Stimulated activated CD4-positive, alpha-beta T cell treated with anti-CD3 and anti-CD28 coated beads, TNF-alpha, amount 100 ng/mL, for 4 hours (primary cell): ENCODE data around the gene ST14.

Source experiments
- DNase-seq, 3 experiments: peaks; one replicate each; pipeline ENCODE4 v3.0.0-alpha.2; 2020; ENCODE audit warnings: low read depth in 3 of 3

Gene ST14

GRCh38 chr11:130136107-130136506 lies 23.5 kb upstream of the ST14 start:
- no peak for DNase-seq

GRCh38 chr11:130137999-130138398 lies 21.6 kb upstream of the ST14 start:
- DNase-seq = no peak

DNA sequence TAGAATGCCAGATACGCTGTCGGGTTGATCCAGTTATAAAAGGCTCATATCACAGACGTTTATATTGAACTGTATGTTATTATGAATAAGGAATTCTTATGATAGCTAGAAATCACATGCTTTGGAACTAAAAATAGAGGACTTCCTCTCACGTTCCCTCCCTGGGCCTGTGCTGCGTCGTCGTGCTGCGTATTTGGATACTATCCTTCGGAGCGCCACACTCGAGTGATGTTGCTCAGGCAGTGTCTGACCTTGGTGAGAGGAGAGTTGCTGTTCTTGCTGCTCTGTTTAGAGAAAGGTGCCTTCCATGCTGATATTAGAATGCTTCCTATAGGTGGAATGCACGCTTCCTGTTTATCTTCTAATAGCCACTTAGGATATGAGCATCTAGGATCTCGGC lies 20.2 kb upstream of the ST14 start:
- no peak for DNase-seq

DNA sequence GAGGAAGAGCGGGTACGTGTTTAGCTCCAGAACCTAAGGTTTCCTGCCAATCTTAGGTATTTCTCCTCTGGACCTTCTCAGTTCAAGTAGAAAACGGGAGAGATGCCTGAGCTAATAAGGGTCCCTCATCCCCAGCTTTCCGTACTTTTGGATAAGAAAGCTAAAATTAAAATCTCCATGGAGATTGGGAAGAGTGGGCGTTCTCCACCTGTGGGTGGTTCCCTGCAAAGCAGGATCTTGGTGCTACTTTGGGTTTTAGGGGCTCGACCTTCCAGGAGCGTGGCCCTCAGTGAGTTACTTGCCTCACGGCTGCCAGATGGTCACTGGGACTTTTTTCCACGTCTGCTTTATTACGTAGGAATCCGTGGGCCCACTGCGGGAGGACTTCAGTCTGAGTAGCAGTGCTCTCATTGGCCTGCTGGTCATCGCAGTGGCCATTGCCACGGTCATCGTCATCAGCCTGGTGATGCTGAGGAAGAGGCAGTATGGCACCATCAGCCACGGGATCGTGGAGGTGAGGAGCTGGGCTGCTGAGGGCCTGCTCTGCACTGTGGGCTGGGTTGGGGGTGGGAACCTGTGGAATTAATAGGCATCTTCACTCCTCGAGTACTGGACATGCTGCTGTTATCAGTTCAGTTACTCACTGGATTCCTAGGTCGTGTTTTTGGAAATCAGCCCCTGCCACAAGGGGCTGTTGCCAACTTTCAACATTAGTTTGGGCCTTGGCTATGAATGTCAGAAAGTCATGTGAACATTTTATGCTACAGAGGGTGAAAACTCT lies 17.8 kb upstream of the ST14 start:
- DNase-seq = no peak

- DNase-seq = no peak
Observed at GRCh38 chr11:130144141-130144540, 15.4 kb upstream of the ST14 start.

DNA sequence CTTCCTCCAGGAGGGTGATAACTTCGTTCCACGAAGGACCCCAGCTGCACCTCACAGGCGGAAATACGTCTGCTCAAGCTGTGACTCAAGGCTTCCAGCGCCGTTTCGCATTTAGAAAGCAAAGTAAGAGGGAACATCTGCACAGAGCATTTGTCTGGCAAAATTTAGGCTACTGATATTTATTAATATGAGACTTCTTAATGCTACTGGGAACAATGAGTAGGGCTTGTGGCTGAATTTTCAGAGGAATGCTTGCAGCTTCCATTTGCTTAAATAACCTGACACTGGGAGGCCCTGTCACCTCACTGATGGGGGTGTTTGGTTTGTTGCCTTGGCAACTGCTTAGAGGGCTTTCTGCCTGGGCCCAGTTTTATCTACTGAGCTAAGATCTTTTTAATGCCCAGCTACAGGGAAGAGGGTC lies 14.7 kb upstream of the ST14 start:
- no peak for DNase-seq

- no peak for DNase-seq
Observed at GRCh38 chr11:130145311-130145812, 14.2 kb upstream of the ST14 start.

DNA sequence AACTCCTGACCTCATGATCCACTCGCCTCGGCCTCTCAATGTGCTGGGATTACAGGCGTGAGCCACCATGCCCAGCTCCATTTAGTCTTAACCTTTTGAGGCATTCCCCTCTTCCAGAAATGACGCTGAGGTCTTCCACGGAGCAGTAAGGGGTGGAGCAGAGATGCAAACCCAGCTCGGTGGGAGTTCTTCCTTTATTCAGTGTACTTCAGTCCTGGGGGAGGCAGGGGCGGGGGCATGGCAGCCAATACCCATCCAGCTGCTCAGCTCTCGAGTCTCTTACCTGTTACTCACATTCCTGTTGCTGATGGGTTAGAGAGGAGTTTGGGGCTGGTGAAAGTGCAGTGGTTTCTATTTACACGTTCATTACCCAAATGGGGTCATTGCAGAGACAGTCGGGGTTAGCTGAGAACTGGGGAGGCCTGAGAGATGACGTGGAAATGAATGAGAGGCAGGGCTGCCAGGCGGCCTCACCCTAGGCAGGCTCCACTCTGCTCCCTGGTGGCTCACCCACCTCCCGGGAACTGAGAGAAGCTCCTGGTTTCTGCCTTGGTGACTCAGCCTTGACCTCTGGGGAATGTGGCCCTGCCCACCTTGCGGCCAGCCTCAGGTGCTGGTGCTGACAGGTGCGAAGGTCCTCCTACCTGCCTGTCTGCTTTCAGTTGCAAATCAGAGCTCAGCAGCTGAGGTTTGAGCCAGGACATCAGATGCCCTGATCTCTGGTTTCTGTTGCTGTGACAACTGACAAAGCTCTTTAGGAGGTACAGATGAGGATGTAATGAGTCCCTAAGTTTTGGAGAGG lies 13.4 kb upstream of the ST14 start:
- DNase-seq = no peak

GRCh38 chr11:130146796-130147195 lies 12.8 kb upstream of the ST14 start:
- no peak for DNase-seq

- DNase-seq = no peak
Observed at GRCh38 chr11:130148796-130149326, 10.7 kb upstream of the ST14 start.

- no peak for DNase-seq
Observed at GRCh38 chr11:130150790-130151189, 8.8 kb upstream of the ST14 start.

GRCh38 chr11:130151196-130151595 lies 8.4 kb upstream of the ST14 start:
- no peak for DNase-seq

DNA sequence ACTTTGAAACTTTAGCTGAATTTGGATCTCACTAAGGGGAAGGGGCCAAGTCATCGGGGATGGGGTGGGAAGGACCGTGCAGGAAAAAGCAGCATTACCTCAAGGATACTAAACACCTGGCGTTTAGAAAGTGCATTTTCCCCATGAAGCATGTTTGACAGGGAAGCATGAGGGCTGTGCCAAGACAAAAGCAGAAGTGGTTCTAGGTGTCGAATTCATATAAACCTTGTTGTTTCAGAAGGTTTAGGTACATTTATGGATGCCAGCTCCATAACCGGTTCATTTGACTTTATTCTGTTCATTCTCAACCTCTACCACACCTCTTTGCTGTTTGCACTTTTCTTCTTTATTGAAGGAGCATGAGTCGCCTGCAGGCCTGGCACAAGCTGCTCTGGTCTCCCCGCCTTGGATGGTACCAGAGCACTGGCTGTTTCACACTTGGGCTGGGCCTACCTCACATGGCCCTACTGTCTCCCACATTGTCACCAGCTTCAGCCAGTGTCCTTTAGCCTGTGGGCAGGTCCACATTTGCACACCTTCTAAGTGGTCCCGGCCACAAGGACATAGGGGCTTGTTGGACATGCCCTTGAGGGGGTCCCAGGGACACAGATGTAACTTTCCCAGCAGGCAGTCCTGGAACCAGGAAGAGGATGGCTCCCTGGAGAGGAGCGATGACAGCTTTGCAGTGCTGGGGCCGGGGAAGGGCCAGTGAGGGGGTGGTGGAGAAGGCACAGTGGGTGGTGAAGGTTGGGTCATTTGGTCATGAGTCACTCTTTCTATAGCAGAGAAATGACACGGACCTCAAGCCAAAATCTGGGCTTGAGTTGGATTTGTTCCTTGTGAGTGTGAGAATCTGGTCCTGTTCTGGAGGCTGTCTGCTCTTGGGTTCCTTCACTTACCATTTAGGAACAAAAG lies 3.2 kb upstream of the ST14 start:
- DNase-seq = no peak

- no peak for DNase-seq
Observed at GRCh38 chr11:130157101-130157500, 2.5 kb upstream of the ST14 start.

DNA sequence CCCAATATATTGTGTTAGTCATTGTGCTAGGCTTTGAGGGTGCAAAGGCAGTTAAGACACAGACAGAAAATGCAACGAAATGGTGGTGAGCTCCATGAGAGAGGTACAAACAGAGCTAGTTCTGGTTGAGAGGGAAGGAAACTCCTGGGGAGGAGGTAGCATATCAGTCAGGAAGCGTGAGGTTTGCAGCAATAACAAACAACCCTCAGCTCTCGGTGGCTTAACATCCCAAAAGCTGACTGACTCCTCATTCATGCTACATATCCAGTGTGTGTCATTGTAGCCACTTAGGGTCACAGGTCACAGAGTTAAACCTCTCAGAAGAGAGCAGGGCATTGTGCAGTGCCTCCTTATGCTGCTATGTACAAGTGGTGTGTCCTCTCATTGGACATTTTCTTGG lies 1.7 kb upstream of the ST14 start:
- no peak for DNase-seq

GRCh38 chr11:130159139-130159538 lies 443 bp upstream of the ST14 start:
- no peak for DNase-seq

GRCh38 chr11:130160498-130161155 lies 1.0 kb downstream of the ST14 start:
- no peak for DNase-seq

GRCh38 chr11:130161441-130162145 lies 2.0 kb downstream of the ST14 start:
- DNase-seq = no peak

- DNase-seq = no peak
Observed at GRCh38 chr11:130162733-130163132, 3.2 kb downstream of the ST14 start.
